GM23248 (cell line): ENCODE data around the gene RPN2.

Experiments used
- EZH2 ChIP-seq: fragments of 200-600 bp; sonication (generic); IDR thresholded peaks from 2 replicates; pipeline ENCODE4 v1.6.1; 2018; ENCODE audit warnings: antibody characterized with exemption, mild to moderate bottlenecking; ENCODE audit not compliant: insufficient read depth, poor library complexity, severe bottlenecking
- EZH2phosphoT487 ChIP-seq: fragments of 200-600 bp; sonication (generic); IDR thresholded peaks from 2 replicates; pipeline ENCODE4 v1.6.1; 2018; ENCODE audit warnings: antibody characterized with exemption, moderate library complexity, mild to moderate bottlenecking, low read depth; ENCODE audit not compliant: insufficient read depth

DNA sequence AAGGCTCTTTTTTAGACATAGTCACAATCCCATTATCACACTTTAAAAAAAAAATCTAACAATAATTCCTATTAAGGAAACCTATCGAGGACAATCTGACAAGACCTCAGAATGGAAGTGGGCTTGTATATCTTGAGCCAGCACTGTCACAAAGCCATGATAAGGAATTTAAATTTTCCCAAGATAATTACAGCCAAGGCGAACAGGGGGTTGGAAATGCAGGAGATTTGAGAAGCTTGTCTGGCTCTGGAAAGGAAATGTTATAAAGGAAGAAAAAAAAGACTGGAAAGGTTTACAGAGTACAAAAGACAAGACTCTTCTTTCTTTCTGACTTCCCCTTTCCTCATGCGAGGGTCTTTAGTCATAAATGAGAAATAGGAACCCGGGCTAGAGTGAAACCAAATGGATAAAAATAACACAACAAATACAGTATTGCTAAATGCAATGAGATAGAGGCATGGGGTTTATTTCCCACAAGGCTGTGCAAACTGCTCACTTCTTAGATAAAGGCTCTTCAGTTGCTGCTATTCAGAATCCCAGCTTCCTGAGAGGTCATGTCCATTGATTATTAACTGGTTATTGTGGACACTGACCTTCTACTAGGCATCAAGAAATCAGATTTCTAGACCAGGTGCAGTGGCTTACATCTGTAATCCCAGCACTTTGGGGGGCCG, 95.9 kb downstream of the RPN2 start:
- no peak for TF ChIP-seq EZH2phosphoT487
- TF ChIP-seq EZH2, result no peak
